RWPE2 (cell line): Measurements from ENCODE around the gene GDI1.

Experiments used
- ATAC-seq: fragments of 200-7000 bp; cut with Tn5 transposase; 3 replicates; pipeline ENCODE4 v1.9.1; 2021; ENCODE audit warnings: low read depth
- DNase-seq: peaks from one replicate; pipeline ENCODE4 v3.0.0-alpha.2; 2020; ENCODE audit warnings: low spot score
- H3K27ac ChIP-seq: fragments of 450-650 bp; 2 replicates; pipeline ENCODE4 v1.5.1; 2017; ENCODE audit warnings: mild to moderate bottlenecking; ENCODE audit not compliant: poor library complexity, severe bottlenecking
- H3K27me3 ChIP-seq: fragments of 250-450 bp; sonication (Bioruptor Pico); 2 replicates; pipeline ENCODE4 v1.5.1; 2021; ENCODE audit warnings: mild to moderate bottlenecking, moderate library complexity; ENCODE audit not compliant: insufficient read depth, poor library complexity, severe bottlenecking
- H3K36me3 ChIP-seq: fragments of 250-450 bp; sonication (Bioruptor Pico); 2 replicates; pipeline ENCODE4 v1.5.1; 2020; ENCODE audit warnings: low read depth, mild to moderate bottlenecking, moderate library complexity
- H3K4me1 ChIP-seq: fragments of 250-450 bp; sonication (Bioruptor Pico); 2 replicates; pipeline ENCODE4 v1.5.1; 2021; ENCODE audit warnings: mild to moderate bottlenecking, moderate library complexity; ENCODE audit not compliant: insufficient read depth, poor library complexity, severe bottlenecking
- H3K4me3 ChIP-seq: fragments of 250-450 bp; sonication (Bioruptor Pico); 2 replicates; pipeline ENCODE4 v1.5.1; 2021; ENCODE audit warnings: mild to moderate bottlenecking, moderate library complexity; ENCODE audit not compliant: severe bottlenecking
- H3K9me3 ChIP-seq: fragments of 250-450 bp; sonication (Bioruptor Pico); 2 replicates; pipeline ENCODE4 v1.5.1; 2021; ENCODE audit warnings: mild to moderate bottlenecking, moderate library complexity; ENCODE audit not compliant: severe bottlenecking
- TF ChIP-seq, protein P1 (sequence below): fragments of 450-650 bp; IDR thresholded peaks from one replicate; pipeline ENCODE4 v1.5.1; 2017; ENCODE audit warnings: mild to moderate bottlenecking, moderate library complexity; ENCODE audit not compliant: poor library complexity, severe bottlenecking

The GDI1 gene

GRCh38 chrX:154429711-154430110 is 7.2 kb upstream of the GDI1 start:
- Histone ChIP-seq H3K36me3 (no peaks in the 10 kb centered on the region), H3K27me3 (no peaks in the 10 kb centered on the region), H3K4me1 (no peaks in the 10 kb centered on the region), H3K27ac (no peak overlapping the region), H3K9me3 (no peaks in the 10 kb centered on the region), H3K4me3 (peak overlapping the region; percentile 68)
- no peak for ATAC-seq
- DNase-seq, result no peak
- TF ChIP-seq, protein P1, sequence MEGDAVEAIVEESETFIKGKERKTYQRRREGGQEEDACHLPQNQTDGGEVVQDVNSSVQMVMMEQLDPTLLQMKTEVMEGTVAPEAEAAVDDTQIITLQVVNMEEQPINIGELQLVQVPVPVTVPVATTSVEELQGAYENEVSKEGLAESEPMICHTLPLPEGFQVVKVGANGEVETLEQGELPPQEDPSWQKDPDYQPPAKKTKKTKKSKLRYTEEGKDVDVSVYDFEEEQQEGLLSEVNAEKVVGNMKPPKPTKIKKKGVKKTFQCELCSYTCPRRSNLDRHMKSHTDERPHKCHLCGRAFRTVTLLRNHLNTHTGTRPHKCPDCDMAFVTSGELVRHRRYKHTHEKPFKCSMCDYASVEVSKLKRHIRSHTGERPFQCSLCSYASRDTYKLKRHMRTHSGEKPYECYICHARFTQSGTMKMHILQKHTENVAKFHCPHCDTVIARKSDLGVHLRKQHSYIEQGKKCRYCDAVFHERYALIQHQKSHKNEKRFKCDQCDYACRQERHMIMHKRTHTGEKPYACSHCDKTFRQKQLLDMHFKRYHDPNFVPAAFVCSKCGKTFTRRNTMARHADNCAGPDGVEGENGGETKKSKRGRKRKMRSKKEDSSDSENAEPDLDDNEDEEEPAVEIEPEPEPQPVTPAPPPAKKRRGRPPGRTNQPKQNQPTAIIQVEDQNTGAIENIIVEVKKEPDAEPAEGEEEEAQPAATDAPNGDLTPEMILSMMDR, result no peak

DNA sequence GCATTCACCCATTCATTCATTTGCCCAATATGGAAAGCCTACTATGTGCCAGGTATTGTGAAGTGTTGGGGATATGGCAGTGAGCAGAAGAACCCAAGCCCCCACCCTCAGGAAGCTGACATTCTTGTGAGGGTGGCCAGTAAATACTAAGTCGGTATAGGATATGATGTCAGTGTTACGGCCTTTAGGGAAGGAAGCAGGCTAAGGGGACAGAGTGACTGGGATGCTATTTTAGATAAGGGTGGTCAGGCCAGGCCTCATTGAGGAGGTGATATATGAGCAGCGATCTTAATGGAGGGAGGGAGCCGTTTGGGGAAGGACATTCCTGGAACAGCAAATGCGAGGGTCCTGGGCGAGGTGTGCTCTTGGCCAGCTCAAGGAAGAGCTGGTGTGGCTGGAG is 6.5 kb upstream of the GDI1 start:
- no peak overlapping the region for H3K27ac ChIP-seq
- DNase-seq, result no peak
- H3K9me3 ChIP-seq, result no peaks in the 10 kb centered on the region
- H3K4me1 ChIP-seq, result no peaks in the 10 kb centered on the region
- H3K4me3 ChIP-seq, result no peak overlapping the region
- TF ChIP-seq, protein P1, result no peak
- ATAC-seq, result no peak
- H3K36me3 ChIP-seq, result no peaks in the 10 kb centered on the region
- H3K27me3 ChIP-seq, result no peaks in the 10 kb centered on the region

GRCh38 chrX:154430916-154431315 is 6.0 kb upstream of the GDI1 start:
- ATAC-seq, result no peak
- no peaks in the 10 kb centered on the region for H3K4me1 ChIP-seq

DNA sequence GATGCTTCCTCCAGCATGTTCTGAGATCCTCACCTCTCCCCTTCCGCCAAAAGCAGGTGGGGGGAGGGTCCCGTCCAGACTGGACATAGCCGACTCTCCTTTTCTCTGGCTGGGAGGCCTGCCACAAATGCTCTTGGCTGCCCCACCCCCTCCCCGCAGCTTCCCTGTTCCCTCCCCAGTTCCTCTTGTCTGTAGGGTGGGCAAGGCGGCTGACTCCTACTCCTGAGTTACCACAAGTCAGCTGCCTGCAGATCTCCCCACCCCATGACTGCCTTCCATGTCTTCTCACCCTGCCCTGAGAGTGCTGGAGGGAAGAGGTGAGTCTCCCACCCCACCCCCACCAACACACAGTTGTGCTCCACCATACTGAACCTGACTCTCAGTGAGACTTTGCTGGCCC is 5.6 kb upstream of the GDI1 start:
- TF ChIP-seq, protein P1, result no peak
- no peaks in the 10 kb centered on the region for H3K27me3 ChIP-seq
- H3K9me3 ChIP-seq, result no peaks in the 10 kb centered on the region
- no peak for DNase-seq
- H3K36me3 ChIP-seq, result no peaks in the 10 kb centered on the region
- H3K4me1 ChIP-seq, result no peaks in the 10 kb centered on the region
- H3K4me3 ChIP-seq, result no peak overlapping the region
- H3K27ac ChIP-seq, result no peak overlapping the region
- no peak for ATAC-seq

More at GRCh38 chrX:154430916-154431315, 6.0 kb upstream of the GDI1 start:
- TF ChIP-seq, protein P1, result no peak
- Histone ChIP-seq H3K9me3 (no peaks in the 10 kb centered on the region), H3K36me3 (no peaks in the 10 kb centered on the region), H3K27me3 (no peaks in the 10 kb centered on the region), H3K27ac (no peak overlapping the region), H3K4me3 (no peak overlapping the region)
- DNase-seq, result no peak

- TF ChIP-seq, protein P1, result no peak
- H3K27ac ChIP-seq, result no peak overlapping the region
- no peak for DNase-seq
Observed at GRCh38 chrX:154432210-154432609, 4.7 kb upstream of the GDI1 start.

More at GRCh38 chrX:154432210-154432609, 4.7 kb upstream of the GDI1 start:
- no peak for ATAC-seq
- no peaks in the 10 kb centered on the region for H3K9me3 ChIP-seq
- no peak overlapping the region for H3K4me3 ChIP-seq
- H3K4me1 ChIP-seq, result no peaks in the 10 kb centered on the region
- H3K36me3 ChIP-seq, result no peaks in the 10 kb centered on the region
- H3K27me3 ChIP-seq, result no peaks in the 10 kb centered on the region
